H1 (cell line): ENCODE data around the gene AQP2.

ENCODE experiments used
- CTCF ChIP-seq, 3 experiments: IDR thresholded peaks; 1 replicate in 2 of 3; 2 replicates in 1 of 3; pipeline versions ENCODE4 v1.5.1 to v1.6.1; 2011; ENCODE audit warnings: low read length in 3 of 3, mild to moderate bottlenecking in 3 of 3, inconsistent platforms in 2 of 3, low read depth in 1 of 3, moderate library complexity in 1 of 3; ENCODE audit not compliant: insufficient read depth in 1 of 3; ENCODE audit errors: control extremely low read depth in 1 of 3
- EZH2 ChIP-seq: fragments of 200-600 bp; sonication (generic); IDR thresholded peaks from 2 replicates; pipeline ENCODE4 v1.7.1; 2012; ENCODE audit warnings: low read depth, mild to moderate bottlenecking, moderate library complexity, low read length, inconsistent platforms; ENCODE audit not compliant: severe bottlenecking
- POLR2AphosphoS5 ChIP-seq: IDR thresholded peaks from 2 replicates; pipeline ENCODE4 v1.6.1; 2011; ENCODE audit warnings: low read depth, low read length

- TF ChIP-seq EZH2 (no peak), CTCF (IDR thresholded peaks at IDR 0.05; ENCODE audit: control extremely low read depth in 1 of 3, insufficient read depth in 1 of 3, low read depth in 1 of 3, low read length in 3 of 3) (no peak), POLR2AphosphoS5 (no peak)
Measured at GRCh38 chr12:49962861-49963765, 12.6 kb downstream of the AQP2 start.
